K562 (cell line): ENCODE results near the gene CACNG5. TPM values are rescaled to one million over a fixed set of nuclear protein-coding genes. Genes with fewer than 3 reads are reported as not detected.

Experiments
- ATAC-seq: fragments of 200-7000 bp; cut with Tn5 transposase; 3 replicates; pipeline ENCODE4 v1.9.1; 2020; ENCODE audit warnings: moderate library complexity
- BruUV-seq: library from RNA; stranded (reverse); fragments of 400-500 nt; replicated peaks from 2 replicates; lab custom pipeline; 2021; lab: Mats Ljungman, UMichigan
- CTCF ChIA-PET: fragments of 300-600 bp; formaldehyde crosslinking; extraction: SDS; loops from one replicate; lab custom pipeline; 2021; ENCODE audit warnings: low intra/inter-chr PET ratio; lab: Yijun Ruan, JAX
- POLR2A ChIA-PET: fragments of 300-600, 350-650 bp; sonication (Branson Sonifier 250); formaldehyde crosslinking; extraction: SDS; loops from one replicate; lab custom pipeline; 2021; ENCODE audit warnings: antibody characterized with exemption, inconsistent platforms; lab: Yijun Ruan, JAX
- DNase-seq, 4 experiments: peaks; one replicate each; pipeline versions ENCODE4 v3.0.0 to v3.0.0-alpha.2; 2011 to 2018; ENCODE audit warnings: low spot score in 3 of 4, mixed read lengths in 3 of 4; ENCODE audit errors: extremely low read depth in 1 of 4
- FAIRE-seq: peaks from 2 replicates; lab custom pipeline; 2011; peaks lifted over from hg19 to GRCh38; lab: Jason Lieb, UNC
- H2AFZ ChIP-seq: 2 replicates; pipeline ENCODE4 v1.6.0; 2011; ENCODE audit warnings: low read depth, low read length, control low read depth, inconsistent platforms
- H3K27ac ChIP-seq: fragments of 200-600 bp; 3 replicates; pipeline ENCODE4 v1.8.0; 2011; ENCODE audit warnings: low read depth, mild to moderate bottlenecking, control low read depth, inconsistent platforms, low read length, moderate library complexity, mixed read lengths; ENCODE audit errors: extremely low read depth
- H3K27me3 ChIP-seq, 2 experiments: fragments of 300-600 bp in 1 of 2; 2 replicates in 1 of 2; 3 replicates in 1 of 2; pipeline versions ENCODE4 v1.6.0 to v1.8.0; 2011; ENCODE audit warnings: inconsistent platforms in 2 of 2, low read length in 2 of 2, mild to moderate bottlenecking in 1 of 2, mixed read lengths in 1 of 2, moderate library complexity in 1 of 2; ENCODE audit not compliant: control insufficient read depth in 2 of 2, insufficient read depth in 2 of 2
- H3K36me3 ChIP-seq: fragments of 300-600 bp; 3 replicates; pipeline ENCODE4 v1.8.0; 2011; ENCODE audit warnings: mild to moderate bottlenecking, low read length, inconsistent platforms; ENCODE audit not compliant: control insufficient read depth, insufficient read depth
- H3K4me1 ChIP-seq, 2 experiments: fragments of 200-600 bp in 1 of 2; replicated peaks in 1 of 2; 2 replicates in 1 of 2; 3 replicates in 1 of 2; pipeline versions ENCODE4 v1.5.1 to v1.8.0; 2011; ENCODE audit warnings: inconsistent platforms in 2 of 2, low read length in 2 of 2, mild to moderate bottlenecking in 1 of 2, mixed read lengths in 1 of 2, moderate library complexity in 1 of 2; ENCODE audit not compliant: control insufficient read depth in 2 of 2, insufficient read depth in 2 of 2
- H3K4me2 ChIP-seq: 2 replicates; pipeline ENCODE4 v1.6.1; 2011; ENCODE audit warnings: low read length, control low read depth, inconsistent platforms, mixed read lengths; ENCODE audit not compliant: insufficient read depth
- H3K4me3 ChIP-seq: fragments of 200-600 bp; sonication (generic), shearing (Covaris generic); 2 replicates; pipeline ENCODE4 v1.5.1; 2016; ENCODE audit warnings: control low read depth, inconsistent platforms
- H3K79me2 ChIP-seq: fragments of 200-600 bp; 3 replicates; pipeline ENCODE4 v1.8.0; 2011; ENCODE audit warnings: low read length, inconsistent platforms; ENCODE audit not compliant: control insufficient read depth, insufficient read depth
- H3K9ac ChIP-seq, 2 experiments: 2 replicates each; pipeline versions ENCODE4 v1.6.0 to v1.6.1; 2011; ENCODE audit warnings: low read depth in 2 of 2, low read length in 2 of 2, control low read depth in 1 of 2, inconsistent platforms in 1 of 2, mild to moderate bottlenecking in 1 of 2, mixed read lengths in 1 of 2; ENCODE audit not compliant: insufficient read depth in 1 of 2
- H3K9me1 ChIP-seq: one replicate; pipeline ENCODE4 v1.6.0; 2011; ENCODE audit warnings: inconsistent platforms, mild to moderate bottlenecking, low read length, moderate library complexity; ENCODE audit not compliant: control insufficient read depth, insufficient read depth
- H3K9me3 ChIP-seq: replicated peaks from 2 replicates; pipeline ENCODE4 v1.5.1; 2011; ENCODE audit warnings: low read depth, low read length, inconsistent platforms; ENCODE audit not compliant: control insufficient read depth, insufficient read depth
- H4K20me1 ChIP-seq: replicated peaks from 2 replicates; pipeline ENCODE4 v1.6.1; 2011; ENCODE audit warnings: low read length, inconsistent platforms, mixed read lengths; ENCODE audit not compliant: control insufficient read depth, insufficient read depth
- FOXA1 ChIP-seq: fragments of 450-650 bp; IDR thresholded peaks from 2 replicates; pipeline ENCODE4 v1.6.1; 2016; ENCODE audit warnings: mild to moderate bottlenecking, borderline replicate concordance
- JUND ChIP-seq, 2 experiments: IDR thresholded peaks; 2 replicates in 1 of 2; 3 replicates in 1 of 2; pipeline ENCODE4 v1.6.1; 2011; ENCODE audit warnings: borderline replicate concordance in 2 of 2, low read depth in 2 of 2, low read length in 2 of 2, improper control_type of control experiment in 1 of 2, missing biosample characterization in 1 of 2, missing genetic modification characterization in 1 of 2, missing genetic modification reagents in 1 of 2
- MTA1 ChIP-seq: fragments of 450-650 bp; IDR thresholded peaks from 2 replicates; pipeline ENCODE4 v1.6.1; 2017; ENCODE audit warnings: borderline replicate concordance
- NR1H2 ChIP-seq: sonication (generic); formaldehyde crosslinking; IDR thresholded peaks from 2 replicates; pipeline ENCODE4 v1.4.0; 2020; ENCODE audit warnings: mild to moderate bottlenecking, missing genetic modification reagents
- POLR2H ChIP-seq: IDR thresholded peaks from 2 replicates; pipeline ENCODE4 v1.6.1; 2016; ENCODE audit warnings: missing genetic modification characterization, low read depth, mild to moderate bottlenecking, control low read depth, missing compliant biosample characterization, moderate library complexity
- SIN3A ChIP-seq, 2 experiments: fragments of 150-350 bp in 1 of 2; IDR thresholded peaks; 2 replicates each; pipeline ENCODE4 v1.6.1; 2011 to 2016; ENCODE audit warnings: borderline replicate concordance in 2 of 2, low read depth in 2 of 2, low read length in 2 of 2, mild to moderate bottlenecking in 2 of 2, moderate library complexity in 2 of 2; ENCODE audit not compliant: control insufficient read depth in 1 of 2
- SMAD2 ChIP-seq: fragments of 150-350 bp; IDR thresholded peaks from 2 replicates; pipeline ENCODE4 v1.6.1; 2014; ENCODE audit warnings: low read depth, mild to moderate bottlenecking, low read length
- ZFP36 ChIP-seq: fragments of 150-350 bp; IDR thresholded peaks from 2 replicates; pipeline ENCODE4 v1.6.1; 2018; ENCODE audit warnings: low read length, low read depth; ENCODE audit not compliant: partially characterized antibody
- ZNF140 ChIP-seq: fragments of 250-450 bp; sonication (Bioruptor Pico); IDR thresholded peaks from 2 replicates; pipeline ENCODE4 v1.8.0; 2021; ENCODE audit warnings: moderate library complexity, mild to moderate bottlenecking, inconsistent platforms
- ZNF347 ChIP-seq: fragments of 450-650 bp; formaldehyde crosslinking; IDR thresholded peaks from 2 replicates; pipeline ENCODE4 v1.4.0; 2020; ENCODE audit warnings: low read depth, mild to moderate bottlenecking, moderate library complexity
- WGBS: fragments of 100-300 bp; shearing (Covaris generic); methylation state at CpG from one replicate; pipeline ENCODE4 v1.1.6; 2016; ENCODE audit warnings: low coverage, mixed read lengths; ENCODE audit not compliant: insufficient coverage; ENCODE audit errors: missing lambda C conversion rate; 5-methylcytosine and 5-hydroxymethylcytosine counted together
- in situ Hi-C: fragments of 300-500 bp; cut with MboI; formaldehyde crosslinking; loops from 4 replicates; pipeline ENCODE4 v1.15.0; 2018; ENCODE audit warnings: inconsistent platforms, mixed read lengths
- intact Hi-C: fragments of 100-400 bp; cut with micrococcal nuclease; formaldehyde crosslinking; loops from 2 replicates; pipeline ENCODE4 v1.14.2; 2022
- polyA plus RNA-seq, 8 experiments: library from polyadenylated mRNA; depleted of rRNA in 4 of 8; stranded (reverse) in 5 of 8; unstranded in 3 of 8; fragments of >200 nt; fragmentation: Nextera tagmentation in 2 of 8; fragmentation: Illumina TruSeq in 1 of 8; extraction: Ambion mirVana in 2 of 8; extraction: Trizol in 1 of 8; gene quantifications; 2 replicates each; pipeline versions ENCODE4 v1.2.1 to v1.2.3, GENCODE V29; 2011 to 2014; ENCODE audit warnings: inconsistent platforms in 1 of 8, missing spikeins in 1 of 8
- total RNA-seq, 7 experiments: library from RNA; depleted of rRNA in 6 of 7; stranded (reverse); fragments of >200 nt in 6 of 7; fragmentation: Illumina TruSeq in 2 of 7; extraction: Trizol in 2 of 7; gene quantifications; 2 replicates each; pipeline versions ENCODE4 v1.2.1 to v1.2.3, GENCODE V29; 2011 to 2021; ENCODE audit warnings: low replicate concordance in 1 of 7

Gene CACNG5
- total and polyA plus RNA-seq, 9 of the 15 experiments (the other 6 are each of a cell fraction or from before 2014, with no cell fraction given): not detected

DNA sequence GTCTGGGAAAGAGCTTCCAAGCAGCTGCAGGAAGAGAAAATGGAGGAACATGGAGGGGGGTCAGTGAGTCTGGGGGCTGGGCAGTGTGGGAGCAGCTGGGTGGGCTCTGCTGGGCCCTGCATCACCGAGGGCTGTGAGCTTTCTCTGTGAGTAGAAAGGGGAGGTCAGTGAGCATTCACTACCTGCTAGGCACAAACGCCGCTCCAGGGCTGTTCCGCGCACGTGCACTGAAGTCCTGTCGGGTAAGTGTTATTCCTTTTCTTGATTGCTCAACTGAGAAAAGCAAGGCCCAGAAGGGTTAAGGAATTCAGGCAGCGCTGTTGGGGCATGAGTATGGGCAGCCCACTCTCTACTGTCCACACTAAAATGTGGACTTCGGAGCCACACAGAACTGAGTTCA, 4.7 kb downstream of the CACNG5 start:
- CTCF ChIA-PET: no interaction called here
- intact Hi-C loops (no loop called here), in situ Hi-C loops (no loop called here)
- FAIRE-seq: no peak
- Histone ChIP-seq H3K4me3 (no peak overlapping the region), H3K9me1 (no peaks in the 10 kb centered on the region), H3K4me2 (no peak overlapping the region), H3K27me3 (peaks cover 18 to 56% of the 10 kb centered on the region in 2 experiments), H3K9ac (no peak overlapping the region), H3K79me2 (no peaks in the 10 kb centered on the region), H2AFZ (no peak overlapping the region), H4K20me1 (peaks cover 19% of the 10 kb centered on the region), H3K9me3 (no peaks in the 10 kb centered on the region), H3K36me3 (no peaks in the 10 kb centered on the region), H3K27ac (no peak overlapping the region), H3K4me1 (peaks cover 0 to 8% of the 10 kb centered on the region in 2 experiments; a peak in 2 of 5 replicates)
- ATAC-seq: no peak
- POLR2A ChIA-PET: no interaction called here
- WGBS: 38% methylated on average over 9 of the region's 9 CpGs
- no TSS peak for BruUV-seq
- DNase-seq: no peak
- TF ChIP-seq ZFP36: no peak
- no peak for TF ChIP-seq MTA1
- no peak for TF ChIP-seq ZNF347 (CRISPR knock-in tag)
- no peak for TF ChIP-seq SIN3A (IDR thresholded peaks at IDR 0.05; ENCODE audit: borderline replicate concordance in 2 of 2, control insufficient read depth in 1 of 2, low read depth in 2 of 2, low read length in 2 of 2)
- no peak for TF ChIP-seq SMAD2
- TF ChIP-seq JUND (IDR thresholded peaks at IDR 0.05; ENCODE audit: borderline replicate concordance, low read depth, low read length): no peak
- TF ChIP-seq JUND (tag; IDR thresholded peaks at IDR 0.05; ENCODE audit: borderline replicate concordance, low read depth, low read length): no peak
- no peak for TF ChIP-seq ZNF140 (CRISPR knock-in tag)
- no peak for TF ChIP-seq NR1H2
- no peak for TF ChIP-seq POLR2H (tag)
- TF ChIP-seq FOXA1: no peak
